Measurements from ENCODE around the gene ZNRF3. TPM values are rescaled to one million over a fixed set of nuclear protein-coding genes. Genes with fewer than 3 reads are reported as not detected.

The ZNRF3 gene
- total RNA-seq, 6 experiments from 2014 or later, result 5.8 to 9.2 (median 6.9) TPM

DNA sequence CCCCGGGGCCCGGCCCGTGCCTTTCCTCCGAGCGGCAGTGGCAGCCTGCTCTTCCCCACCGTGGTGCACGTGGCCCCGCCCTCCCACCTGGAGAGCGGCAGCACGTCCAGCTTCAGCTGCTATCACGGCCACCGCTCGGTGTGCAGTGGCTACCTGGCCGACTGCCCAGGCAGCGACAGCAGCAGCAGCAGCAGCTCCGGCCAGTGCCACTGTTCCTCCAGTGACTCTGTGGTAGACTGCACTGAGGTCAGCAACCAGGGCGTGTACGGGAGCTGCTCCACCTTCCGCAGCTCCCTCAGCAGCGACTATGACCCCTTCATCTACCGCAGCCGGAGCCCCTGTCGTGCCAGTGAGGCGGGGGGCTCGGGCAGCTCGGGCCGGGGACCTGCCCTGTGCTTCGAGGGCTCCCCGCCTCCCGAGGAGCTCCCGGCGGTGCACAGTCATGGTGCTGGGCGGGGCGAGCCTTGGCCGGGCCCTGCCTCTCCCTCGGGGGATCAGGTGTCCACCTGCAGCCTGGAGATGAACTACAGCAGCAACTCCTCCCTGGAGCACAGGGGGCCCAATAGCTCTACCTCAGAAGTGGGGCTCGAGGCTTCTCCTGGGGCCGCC lies 166.4 kb downstream of the ZNRF3 start:
- H3K27ac ChIP-seq, result no peak overlapping the region
- TF ChIP-seq CTCF (IDR thresholded peaks at IDR 0.05) (no peak), POLR2A (IDR thresholded peaks at IDR 0.05) (no peak)
- no peaks in the 10 kb centered on the region for H3K27me3 ChIP-seq
- no peak overlapping the region for H3K4me3 ChIP-seq
- peaks cover 0 to 7% (median 3%) of the 10 kb centered on the region in 4 donors for H3K4me1 ChIP-seq
- H3K36me3 ChIP-seq, result peaks cover 0 to 31% (median 13%) of the 10 kb centered on the region in 4 donors
- WGBS (ENCODE audit: insufficient coverage, low coverage, low lambda C conversion rate, missing lambda C conversion rate), result no CpG with 5 or more reads among the region's 38 CpGs
- DNase-seq, result no peak
- intact Hi-C loops (cut with DNase I), result loop anchor here in 1 of 2 donors (10.0 kb wide), 1 partner anchor 105 kb away; no protein-coding TSS in a partner anchor
- no peak for ATAC-seq
- no peaks in the 10 kb centered on the region for H3K9me3 ChIP-seq

- Histone ChIP-seq H3K27ac (no peak overlapping the region), H3K9me3 (no peaks in the 10 kb centered on the region), H3K36me3 (peaks cover 0 to 31% (median 13%) of the 10 kb centered on the region in 4 donors), H3K4me1 (peaks cover 0 to 7% (median 3%) of the 10 kb centered on the region in 4 donors), H3K4me3 (no peak overlapping the region), H3K27me3 (no peaks in the 10 kb centered on the region)
- ATAC-seq, result no peak
- WGBS (ENCODE audit: insufficient coverage, low coverage, low lambda C conversion rate, missing lambda C conversion rate), result no CpG with 5 or more reads among the region's 24 CpGs
- TF ChIP-seq POLR2A (IDR thresholded peaks at IDR 0.05), result no peak
- TF ChIP-seq CTCF (IDR thresholded peaks at IDR 0.05), result no peak
- intact Hi-C loops (cut with DNase I), result loop anchor here in 1 of 2 donors (10.0 kb wide), 1 partner anchor 104 kb away; no protein-coding TSS in a partner anchor
- no peak for DNase-seq
These were observed 167.1 kb downstream of the ZNRF3 start for GRCh38 chr22:29050457-29050856.

GRCh38 chr22:29053048-29053702 lies 169.8 kb downstream of the ZNRF3 start:
- Histone ChIP-seq H3K9me3 (no peaks in the 10 kb centered on the region), H3K27ac (no peak overlapping the region), H3K36me3 (peaks cover 0 to 18% (median 11%) of the 10 kb centered on the region in 4 donors), H3K27me3 (no peaks in the 10 kb centered on the region), H3K4me1 (peaks cover 0 to 7% (median 3%) of the 10 kb centered on the region in 4 donors), H3K4me3 (no peak overlapping the region)
- 90% methylated on average over 8 of the region's 8 CpGs for WGBS (ENCODE audit: insufficient coverage, low coverage, low lambda C conversion rate, missing lambda C conversion rate)
- TF ChIP-seq POLR2A (IDR thresholded peaks at IDR 0.05), result no peak
- TF ChIP-seq CTCF (IDR thresholded peaks at IDR 0.05), result no peak
- DNase-seq (no peak), ATAC-seq (peak in 1 of 4 donors; percentile 2)
- intact Hi-C loops (cut with DNase I), result loop anchor here in 1 of 2 donors (10.0 kb wide), 1 partner anchor 102 kb away; no protein-coding TSS in a partner anchor

- H3K36me3 ChIP-seq, result peaks cover 0 to 16% (median 3%) of the 10 kb centered on the region in 4 donors
- TF ChIP-seq CTCF (IDR thresholded peaks at IDR 0.05) (no peak), POLR2A (IDR thresholded peaks at IDR 0.05) (no peak)
- peak overlapping the region in 1 of 3 donors; percentile 16 for H3K27ac ChIP-seq
- intact Hi-C loops (cut with DNase I), result loop anchor here in 1 of 2 donors (10.0 kb wide), 1 partner anchor 100 kb away; no protein-coding TSS in a partner anchor
- no peaks in the 10 kb centered on the region for H3K27me3 ChIP-seq
- 13% methylated on average over 4 of the region's 10 CpGs for WGBS (ENCODE audit: insufficient coverage, low coverage, low lambda C conversion rate, missing lambda C conversion rate)
- peaks cover 0 to 7% (median 3%) of the 10 kb centered on the region in 4 donors for H3K4me1 ChIP-seq
- H3K4me3 ChIP-seq, result no peak overlapping the region
- DNase-seq (peak; percentile 38 to 84 (median 82)), ATAC-seq (peak; percentile 74 to 89 (median 83))
- no peaks in the 10 kb centered on the region for H3K9me3 ChIP-seq
These were observed 170.9 kb downstream of the ZNRF3 start for GRCh38 chr22:29054251-29054767.
